ENCODE results near the gene MSMP. TPM values are rescaled to one million over a fixed set of nuclear protein-coding genes. Genes with fewer than 3 reads are reported as not detected.
A peak's percentile ranks its signal among the peaks of the same experiment; 100 is the strongest.

Gene MSMP
- total and polyA plus RNA-seq, 2 donors (not counting 1 experiment from before 2014, with no cell fraction given) = 2.3 to 3.9 TPM

- Mint-ChIP-seq H3K4me1 (peaks cover 70% of the 10 kb centered on the region), H3K27ac (peak overlapping the region; percentile 13), H3K9me3 (ENCODE audit: insufficient read depth) (no peaks in the 10 kb centered on the region), H3K27me3 (no peaks in the 10 kb centered on the region), H3K4me3 (no peak overlapping the region)
- no peak overlapping the region for H2AFZ ChIP-seq (ENCODE audit: insufficient read depth, low read depth, low read length, poor library complexity, severe bottlenecking)
- ATAC-seq (ENCODE audit: low read depth) = no peak
- POLR2A ChIA-PET = no interaction called here
- no peak for DNase-seq
- H3K4me3 ChIP-seq (ENCODE audit: control extremely low read depth in 1 of 5, extremely low read depth in 1 of 5, insufficient read depth in 1 of 5, low read depth in 2 of 5, low read length in 4 of 5) = no peak overlapping the region
- peaks cover 0 to 5% of the 10 kb centered on the region in 2 experiments for H3K36me3 ChIP-seq (replicated peaks in 1 of 2; ENCODE audit: control extremely low read depth in 1 of 2, control insufficient read depth in 1 of 2, extremely low read depth in 1 of 2, insufficient read depth in 2 of 2, low read length in 1 of 2)
- H3K27me3 ChIP-seq (replicated peaks in 1 of 4; ENCODE audit: control extremely low read depth in 1 of 4, control insufficient read depth in 3 of 4, insufficient read depth in 4 of 4, low read length in 3 of 4) = no peaks in the 10 kb centered on the region
- no peak overlapping the region for H3K27ac ChIP-seq (ENCODE audit: low read length in 2 of 2)
- no peak for TF ChIP-seq CTCF (IDR thresholded peaks at IDR 0.05)
- no peak for TF ChIP-seq EZH2 (IDR thresholded peaks at IDR 0.05; ENCODE audit: borderline replicate concordance, insufficient read depth, low read depth, low read length, poor library complexity, severe bottlenecking)
- peaks cover 0 to 2% (median 0%) of the 10 kb centered on the region in 3 donors for H3K9me3 ChIP-seq (ENCODE audit: control extremely low read depth in 1 of 3, control insufficient read depth in 2 of 3, insufficient read depth in 1 of 3, low read length in 2 of 3)
- 100% methylated on average over 1 of the region's 4 CpGs for WGBS (ENCODE audit: insufficient coverage)
- CTCF ChIA-PET = interaction anchor here (0.8 to 7.7 kb wide), 6 partner anchors 14 to 69 kb away, joined by 3 to 56 read pairs (median 6); partner anchors contain the start of genes FAM221B, GBA2, RGP1 and TMEM8B
- intact Hi-C loops (cut with micrococcal nuclease) = loop anchor here (5.0 kb wide), 1 partner anchor 642 kb away; the partner anchor contains the start of gene ATOSB
- peaks cover 8% of the 10 kb centered on the region for H4K20me1 ChIP-seq (ENCODE audit: control insufficient read depth, insufficient read depth, low read length, poor library complexity, severe bottlenecking)
- no peak overlapping the region for H3K9ac ChIP-seq (ENCODE audit: low read length)
- peaks cover 34 to 43% of the 10 kb centered on the region in 2 donors for H3K4me1 ChIP-seq (ENCODE audit: control insufficient read depth in 2 of 2, insufficient read depth in 2 of 2, low read length in 2 of 2)
- H3K4me2 ChIP-seq (replicated peaks; ENCODE audit: low read depth, low read length, poor library complexity, severe bottlenecking) = no peak overlapping the region
- H3K79me2 ChIP-seq (ENCODE audit: control insufficient read depth, insufficient read depth, low read length) = peaks cover 74% of the 10 kb centered on the region
Measured at GRCh38 chr9:35759795-35760194, 5.7 kb upstream of the MSMP start.

GRCh38 chr9:35758475-35759050 is 4.5 kb upstream of the MSMP start:
- peak overlapping the region; percentile 82 for H3K9ac ChIP-seq (ENCODE audit: low read length)
- peak overlapping the region; percentile 89 for H3K4me2 ChIP-seq (replicated peaks; ENCODE audit: low read depth, low read length, poor library complexity, severe bottlenecking)
- ChIA-PET CTCF (interaction anchor here (0.7 to 7.7 kb wide), 7 partner anchors 11 to 68 kb away, joined by 3 to 56 read pairs (median 4); partner anchors contain the start of genes GBA2 and RGP1), POLR2A (interaction anchor here (0.5 to 3.1 kb wide), 3 partner anchors 9 to 217 kb away, joined by 5 to 16 read pairs (median 11); partner anchors contain the start of genes GBA2 and RGP1)
- H3K9me3 Mint-ChIP-seq (ENCODE audit: insufficient read depth) = no peaks in the 10 kb centered on the region
- no peak overlapping the region for H2AFZ ChIP-seq (ENCODE audit: insufficient read depth, low read depth, low read length, poor library complexity, severe bottlenecking)
- H3K4me3 Mint-ChIP-seq = peak overlapping the region; percentile 66
- no peak for DNase-seq
- no peaks in the 10 kb centered on the region for H4K20me1 ChIP-seq (ENCODE audit: control insufficient read depth, insufficient read depth, low read length, poor library complexity, severe bottlenecking)
- peaks cover 74% of the 10 kb centered on the region for H3K79me2 ChIP-seq (ENCODE audit: control insufficient read depth, insufficient read depth, low read length)
- TF ChIP-seq EZH2 (IDR thresholded peaks at IDR 0.05; ENCODE audit: borderline replicate concordance, insufficient read depth, low read depth, low read length, poor library complexity, severe bottlenecking) (no peak), CTCF (IDR thresholded peaks at IDR 0.05) (no peak)
- peaks cover 69% of the 10 kb centered on the region for H3K4me1 Mint-ChIP-seq
- intact Hi-C loops (cut with micrococcal nuclease) = loop anchor here (5.0 kb wide), 1 partner anchor 641 kb away; the partner anchor contains the start of gene ATOSB
- H3K4me3 ChIP-seq (ENCODE audit: control extremely low read depth in 1 of 5, extremely low read depth in 1 of 5, insufficient read depth in 1 of 5, low read depth in 2 of 5, low read length in 4 of 5) = peak overlapping the region in 1 of 5 experiments; percentile 15
- H3K9me3 ChIP-seq (ENCODE audit: control extremely low read depth in 1 of 3, control insufficient read depth in 2 of 3, insufficient read depth in 1 of 3, low read length in 2 of 3) = no peaks in the 10 kb centered on the region
- H3K4me1 ChIP-seq (ENCODE audit: control insufficient read depth in 2 of 2, insufficient read depth in 2 of 2, low read length in 2 of 2) = peaks cover 34 to 44% of the 10 kb centered on the region in 2 donors
- peaks cover 2 to 11% of the 10 kb centered on the region in 2 experiments for H3K36me3 ChIP-seq (replicated peaks in 1 of 2; ENCODE audit: control extremely low read depth in 1 of 2, control insufficient read depth in 1 of 2, extremely low read depth in 1 of 2, insufficient read depth in 2 of 2, low read length in 1 of 2)
- no peaks in the 10 kb centered on the region for H3K27me3 Mint-ChIP-seq
- ATAC-seq (ENCODE audit: low read depth) = no peak
- H3K27ac Mint-ChIP-seq = peak overlapping the region; percentile 72
- 18% methylated on average over 3 of the region's 3 CpGs for WGBS (ENCODE audit: insufficient coverage)
- H3K27me3 ChIP-seq (replicated peaks in 1 of 4; ENCODE audit: control extremely low read depth in 1 of 4, control insufficient read depth in 3 of 4, insufficient read depth in 4 of 4, low read length in 3 of 4) = no peaks in the 10 kb centered on the region
- peak overlapping the region; percentile 35 to 94 for H3K27ac ChIP-seq (ENCODE audit: low read length in 2 of 2)
